Astrocyte (in vitro differentiated cells and primary cell): Measurements from ENCODE around the gene PFKL. TPM values are rescaled to one million over a fixed set of nuclear protein-coding genes. Genes with fewer than 3 reads are reported as not detected.

ENCODE experiments used
- DNase-seq: peaks from one replicate; pipeline ENCODE4 v3.0.0-alpha.2; 2010; ENCODE audit warnings: low read depth
- FAIRE-seq: peaks from 2 replicates; lab custom pipeline; 2011; peaks lifted over from hg19 to GRCh38; lab: Jason Lieb, UNC
- H2AFZ ChIP-seq: 2 replicates; pipeline ENCODE4 v1.6.0; 2012; ENCODE audit warnings: low read depth, low read length, inconsistent platforms
- H3K27ac ChIP-seq: 2 replicates; pipeline ENCODE4 v1.5.1; 2011; ENCODE audit warnings: low read depth, low read length, inconsistent platforms
- H3K27me3 ChIP-seq: 2 replicates; pipeline ENCODE4 v1.6.0; 2011; ENCODE audit warnings: low read length, inconsistent platforms; ENCODE audit not compliant: insufficient read depth
- H3K36me3 ChIP-seq: 2 replicates; pipeline ENCODE4 v1.5.1; 2011; ENCODE audit warnings: low read length, inconsistent platforms; ENCODE audit not compliant: insufficient read depth
- H3K4me1 ChIP-seq: 2 replicates; pipeline ENCODE4 v1.5.1; 2011; ENCODE audit warnings: low read length, inconsistent platforms; ENCODE audit not compliant: insufficient read depth
- H3K4me2 ChIP-seq: 2 replicates; pipeline ENCODE4 v1.6.0; 2012; ENCODE audit warnings: low read length, inconsistent platforms
- H3K4me3 ChIP-seq: 2 replicates; pipeline ENCODE4 v1.5.1; 2011; ENCODE audit warnings: low read depth, mild to moderate bottlenecking, low read length, inconsistent platforms; ENCODE audit not compliant: insufficient read depth
- H3K79me2 ChIP-seq: 2 replicates; pipeline ENCODE4 v1.6.0; 2012; ENCODE audit warnings: mild to moderate bottlenecking, low read length, inconsistent platforms; ENCODE audit not compliant: insufficient read depth
- H3K9ac ChIP-seq: 2 replicates; pipeline ENCODE4 v1.6.0; 2012; ENCODE audit warnings: mild to moderate bottlenecking, low read length, inconsistent platforms
- H3K9me3 ChIP-seq: 2 replicates; pipeline ENCODE4 v1.5.1; 2012; ENCODE audit warnings: low read depth, mild to moderate bottlenecking, low read length, inconsistent platforms; ENCODE audit not compliant: insufficient read depth
- H4K20me1 ChIP-seq: 2 replicates; pipeline ENCODE4 v1.6.0; 2012; ENCODE audit warnings: low read length, inconsistent platforms; ENCODE audit not compliant: insufficient read depth
- H3K27ac Mint-ChIP-seq: one replicate; pipeline ENCODE4 v1.8.0; 2021; ENCODE audit warnings: mild to moderate bottlenecking, mixed read lengths; ENCODE audit not compliant: unreplicated experiment
- H3K27me3 Mint-ChIP-seq: one replicate; pipeline ENCODE4 v1.8.0; 2021; ENCODE audit warnings: low read depth, mixed read lengths; ENCODE audit not compliant: unreplicated experiment
- H3K36me3 Mint-ChIP-seq: one replicate; pipeline ENCODE4 v1.8.0; 2021; ENCODE audit warnings: low read depth, mixed read lengths; ENCODE audit not compliant: unreplicated experiment
- H3K4me1 Mint-ChIP-seq: one replicate; pipeline ENCODE4 v1.8.0; 2021; ENCODE audit warnings: low read depth, mixed read lengths; ENCODE audit not compliant: unreplicated experiment
- H3K4me3 Mint-ChIP-seq: one replicate; pipeline ENCODE4 v1.8.0; 2021; ENCODE audit warnings: mild to moderate bottlenecking, moderate library complexity, mixed read lengths; ENCODE audit not compliant: unreplicated experiment
- H3K9me3 Mint-ChIP-seq: one replicate; pipeline ENCODE4 v1.8.0; 2021; ENCODE audit warnings: mild to moderate bottlenecking, mixed read lengths; ENCODE audit not compliant: unreplicated experiment
- EZH2 ChIP-seq: IDR thresholded peaks from 2 replicates; pipeline ENCODE4 v1.6.1; 2012; ENCODE audit warnings: mild to moderate bottlenecking, low read length, inconsistent platforms; ENCODE audit not compliant: insufficient read depth
- total RNA-seq: library from RNA; stranded (reverse); gene quantifications from 2 replicates; pipeline ENCODE4 v1.2.1, GENCODE V29; 2021
- TF ChIP-seq, protein P1 (sequence below): IDR thresholded peaks from 2 replicates; pipeline ENCODE4 v1.5.1; 2011; ENCODE audit warnings: low read depth, mild to moderate bottlenecking, inconsistent platforms, low read length, moderate library complexity; ENCODE audit not compliant: insufficient read depth

The PFKL gene
- total RNA-seq, 1 donor from 2014 or later, result 109 TPM

DNA sequence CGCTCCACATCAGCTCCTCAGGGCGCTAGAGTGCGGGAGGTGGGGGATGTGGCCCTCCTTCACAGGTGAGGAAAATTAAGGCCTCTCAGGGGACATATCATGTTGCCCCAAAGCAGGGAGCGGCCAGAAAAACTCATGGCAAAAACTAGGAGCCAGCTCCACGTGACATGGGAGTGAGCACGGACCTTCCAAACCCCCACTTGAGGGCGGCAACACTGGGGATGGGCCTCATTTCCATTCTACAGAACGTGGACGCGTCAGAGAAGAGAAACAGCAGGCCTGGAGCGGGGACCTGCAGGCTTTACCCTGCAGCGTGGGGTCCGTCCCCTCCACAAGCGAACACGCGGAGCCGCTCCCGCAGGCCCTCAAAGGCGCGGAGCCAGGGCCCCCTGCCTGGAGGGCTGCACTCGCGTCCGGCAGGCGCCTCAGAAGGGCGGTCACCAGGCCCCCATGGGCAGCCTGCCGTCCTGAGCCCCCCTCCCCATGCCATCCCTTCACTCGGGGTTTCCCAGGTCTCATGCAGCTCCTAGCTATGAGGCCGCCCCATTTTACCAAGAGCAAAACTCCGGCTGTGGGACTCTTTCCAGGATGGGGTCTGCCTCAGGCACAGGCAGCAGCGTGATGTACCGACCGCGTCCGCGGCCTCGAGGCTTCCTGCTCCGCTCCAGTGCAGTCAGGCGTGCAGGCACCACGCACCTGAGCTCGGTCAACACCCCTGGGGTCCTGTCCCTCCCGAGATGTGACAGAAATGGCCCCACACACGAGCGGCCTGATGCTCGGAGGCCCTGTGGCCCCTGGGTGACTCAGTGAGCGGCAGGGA is 33.9 kb downstream of the PFKL start:
- H3K27me3 Mint-ChIP-seq, result peaks cover 2% of the 10 kb centered on the region
- Histone ChIP-seq H4K20me1 (peaks cover 4% of the 10 kb centered on the region), H3K4me2 (no peak overlapping the region), H3K36me3 (no peaks in the 10 kb centered on the region), H3K4me1 (peaks cover 6% of the 10 kb centered on the region), H3K79me2 (no peaks in the 10 kb centered on the region), H3K9ac (no peak overlapping the region), H3K27me3 (no peaks in the 10 kb centered on the region), H3K27ac (no peak overlapping the region), H3K4me3 (no peak overlapping the region), H2AFZ (no peak overlapping the region), H3K9me3 (no peaks in the 10 kb centered on the region)
- TF ChIP-seq, protein P1, sequence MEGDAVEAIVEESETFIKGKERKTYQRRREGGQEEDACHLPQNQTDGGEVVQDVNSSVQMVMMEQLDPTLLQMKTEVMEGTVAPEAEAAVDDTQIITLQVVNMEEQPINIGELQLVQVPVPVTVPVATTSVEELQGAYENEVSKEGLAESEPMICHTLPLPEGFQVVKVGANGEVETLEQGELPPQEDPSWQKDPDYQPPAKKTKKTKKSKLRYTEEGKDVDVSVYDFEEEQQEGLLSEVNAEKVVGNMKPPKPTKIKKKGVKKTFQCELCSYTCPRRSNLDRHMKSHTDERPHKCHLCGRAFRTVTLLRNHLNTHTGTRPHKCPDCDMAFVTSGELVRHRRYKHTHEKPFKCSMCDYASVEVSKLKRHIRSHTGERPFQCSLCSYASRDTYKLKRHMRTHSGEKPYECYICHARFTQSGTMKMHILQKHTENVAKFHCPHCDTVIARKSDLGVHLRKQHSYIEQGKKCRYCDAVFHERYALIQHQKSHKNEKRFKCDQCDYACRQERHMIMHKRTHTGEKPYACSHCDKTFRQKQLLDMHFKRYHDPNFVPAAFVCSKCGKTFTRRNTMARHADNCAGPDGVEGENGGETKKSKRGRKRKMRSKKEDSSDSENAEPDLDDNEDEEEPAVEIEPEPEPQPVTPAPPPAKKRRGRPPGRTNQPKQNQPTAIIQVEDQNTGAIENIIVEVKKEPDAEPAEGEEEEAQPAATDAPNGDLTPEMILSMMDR, result no peak
- no peak for TF ChIP-seq EZH2
- DNase-seq (no peak), FAIRE-seq (no peak)
- peaks cover 5% of the 10 kb centered on the region for H3K4me1 Mint-ChIP-seq
- H3K4me3 Mint-ChIP-seq, result no peak overlapping the region
- H3K27ac Mint-ChIP-seq, result no peak overlapping the region
- H3K36me3 Mint-ChIP-seq, result peaks cover 2% of the 10 kb centered on the region
- H3K9me3 Mint-ChIP-seq, result no peaks in the 10 kb centered on the region

GRCh38 chr21:44334329-44335030 is 34.6 kb downstream of the PFKL start:
- Histone ChIP-seq H3K4me2 (no peak overlapping the region), H3K9me3 (no peaks in the 10 kb centered on the region), H3K4me1 (peaks cover 7% of the 10 kb centered on the region), H2AFZ (no peak overlapping the region), H3K9ac (no peak overlapping the region), H4K20me1 (peaks cover 4% of the 10 kb centered on the region), H3K4me3 (no peak overlapping the region), H3K79me2 (no peaks in the 10 kb centered on the region), H3K36me3 (no peaks in the 10 kb centered on the region), H3K27me3 (no peaks in the 10 kb centered on the region), H3K27ac (no peak overlapping the region)
- no peaks in the 10 kb centered on the region for H3K9me3 Mint-ChIP-seq
- DNase-seq (no peak), FAIRE-seq (no peak)
- peaks cover 2% of the 10 kb centered on the region for H3K27me3 Mint-ChIP-seq
- no peak overlapping the region for H3K27ac Mint-ChIP-seq
- no peak overlapping the region for H3K4me3 Mint-ChIP-seq
- H3K36me3 Mint-ChIP-seq, result peaks cover 2% of the 10 kb centered on the region
- no peak for TF ChIP-seq EZH2
- TF ChIP-seq, protein P1, result no peak
- peaks cover 5% of the 10 kb centered on the region for H3K4me1 Mint-ChIP-seq
